Kidney epithelial cell (primary cell): ENCODE measurements around the gene RIPK4. TPM values are rescaled to one million over a fixed set of nuclear protein-coding genes. Genes with fewer than 3 reads are reported as not detected.

Experiments
- DNase-seq: peaks from one replicate; pipeline ENCODE4 v3.0.0-alpha.2; 2010; ENCODE audit warnings: low read depth
- H3K27me3 ChIP-seq: 2 replicates; pipeline ENCODE4 v1.6.0; 2011; ENCODE audit warnings: low read length; ENCODE audit not compliant: control insufficient read depth, insufficient read depth
- H3K36me3 ChIP-seq: 2 replicates; pipeline ENCODE4 v1.5.1; 2011; ENCODE audit warnings: low read length; ENCODE audit not compliant: control insufficient read depth, insufficient read depth
- H3K4me3 ChIP-seq: 2 replicates; pipeline ENCODE4 v1.5.1; 2011; ENCODE audit warnings: low read depth, mild to moderate bottlenecking, control low read depth, low read length
- CTCF ChIP-seq: IDR thresholded peaks from 2 replicates; pipeline ENCODE4 v1.5.1; 2011; ENCODE audit warnings: mild to moderate bottlenecking, moderate library complexity, low read length, control low read depth, inconsistent platforms; ENCODE audit not compliant: insufficient read depth, poor library complexity, severe bottlenecking
- total RNA-seq: library from RNA; depleted of rRNA; stranded (reverse); fragments of >200 nt; gene quantifications from 2 replicates; pipeline ENCODE4 v1.2.3, GENCODE V29; 2015

Gene RIPK4
- total RNA-seq, 1 donor from 2014 or later = 17.6 TPM

DNA sequence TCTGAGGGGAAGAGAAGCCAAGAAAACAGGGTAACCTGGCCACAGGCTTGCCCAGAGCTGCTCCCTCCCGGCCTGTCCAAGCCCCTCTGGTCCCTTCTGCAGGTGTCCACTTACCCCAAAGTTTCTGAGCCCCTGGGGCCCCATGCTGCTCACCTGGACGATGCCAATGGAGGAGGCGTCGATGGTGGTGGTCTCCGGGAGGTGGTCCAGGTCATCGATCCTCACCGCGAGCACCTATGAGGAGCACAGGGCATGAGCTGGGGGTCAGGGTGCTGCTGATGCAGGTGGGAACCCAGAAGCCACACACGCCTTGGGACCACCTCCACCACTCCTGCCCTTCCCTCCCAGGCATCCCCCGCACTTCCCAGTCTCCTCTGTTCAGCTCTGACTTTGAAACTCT is 37.5 kb upstream of the RIPK4 start:
- no peak for TF ChIP-seq CTCF
- DNase-seq = no peak
- Histone ChIP-seq H3K36me3 (no peaks in the 10 kb centered on the region), H3K27me3 (no peaks in the 10 kb centered on the region), H3K4me3 (no peak overlapping the region)

- no peak for DNase-seq
- no peaks in the 10 kb centered on the region for H3K27me3 ChIP-seq
- H3K4me3 ChIP-seq = no peak overlapping the region
- H3K36me3 ChIP-seq = no peaks in the 10 kb centered on the region
- no peak for TF ChIP-seq CTCF
Observed at GRCh38 chr21:41803316-41803715, 36.5 kb upstream of the RIPK4 start.

- no peak for DNase-seq
Observed at GRCh38 chr21:41802684-41803083, 35.8 kb upstream of the RIPK4 start.

GRCh38 chr21:41802198-41802584 is 35.3 kb upstream of the RIPK4 start:
- Histone ChIP-seq H3K4me3 (no peak overlapping the region), H3K27me3 (no peaks in the 10 kb centered on the region), H3K36me3 (no peaks in the 10 kb centered on the region)
- no peak for DNase-seq
- TF ChIP-seq CTCF = no peak

More at GRCh38 chr21:41802684-41803083, 35.8 kb upstream of the RIPK4 start:
- Histone ChIP-seq H3K36me3 (no peaks in the 10 kb centered on the region), H3K27me3 (no peaks in the 10 kb centered on the region), H3K4me3 (no peak overlapping the region)
- no peak for TF ChIP-seq CTCF

- DNase-seq = no peak
- Histone ChIP-seq H3K4me3 (no peak overlapping the region), H3K36me3 (no peaks in the 10 kb centered on the region), H3K27me3 (no peaks in the 10 kb centered on the region)
- TF ChIP-seq CTCF = no peak
Observed at GRCh38 chr21:41801321-41802197, 34.7 kb upstream of the RIPK4 start.
